ENCODE results near the gene MYBPC1.

DNA sequence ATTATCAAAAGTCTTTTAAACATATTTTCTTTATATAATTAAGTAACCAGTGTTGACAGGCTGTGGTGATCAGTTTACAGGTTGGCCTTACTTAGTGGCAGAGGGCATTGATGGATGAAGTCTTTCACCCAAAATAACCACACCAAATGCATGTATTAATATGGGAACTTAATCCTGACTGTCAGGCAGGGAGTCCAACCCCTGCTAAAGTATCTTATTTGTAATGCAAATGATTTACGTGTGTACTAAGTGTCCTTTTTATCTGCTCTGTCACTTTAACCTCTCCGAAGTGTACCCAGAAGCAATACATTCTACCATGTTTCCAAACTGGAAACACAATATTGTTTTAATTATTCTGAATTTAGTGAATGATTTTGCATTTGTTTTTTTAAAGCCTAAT lies 1.4 kb downstream of the MYBPC1 start:
- peak; percentile 18 to 84 for TF ChIP-seq POLR2A (IDR thresholded peaks at IDR 0.05)
- TF ChIP-seq, protein P1, sequence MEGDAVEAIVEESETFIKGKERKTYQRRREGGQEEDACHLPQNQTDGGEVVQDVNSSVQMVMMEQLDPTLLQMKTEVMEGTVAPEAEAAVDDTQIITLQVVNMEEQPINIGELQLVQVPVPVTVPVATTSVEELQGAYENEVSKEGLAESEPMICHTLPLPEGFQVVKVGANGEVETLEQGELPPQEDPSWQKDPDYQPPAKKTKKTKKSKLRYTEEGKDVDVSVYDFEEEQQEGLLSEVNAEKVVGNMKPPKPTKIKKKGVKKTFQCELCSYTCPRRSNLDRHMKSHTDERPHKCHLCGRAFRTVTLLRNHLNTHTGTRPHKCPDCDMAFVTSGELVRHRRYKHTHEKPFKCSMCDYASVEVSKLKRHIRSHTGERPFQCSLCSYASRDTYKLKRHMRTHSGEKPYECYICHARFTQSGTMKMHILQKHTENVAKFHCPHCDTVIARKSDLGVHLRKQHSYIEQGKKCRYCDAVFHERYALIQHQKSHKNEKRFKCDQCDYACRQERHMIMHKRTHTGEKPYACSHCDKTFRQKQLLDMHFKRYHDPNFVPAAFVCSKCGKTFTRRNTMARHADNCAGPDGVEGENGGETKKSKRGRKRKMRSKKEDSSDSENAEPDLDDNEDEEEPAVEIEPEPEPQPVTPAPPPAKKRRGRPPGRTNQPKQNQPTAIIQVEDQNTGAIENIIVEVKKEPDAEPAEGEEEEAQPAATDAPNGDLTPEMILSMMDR (IDR thresholded peaks at IDR 0.05 in 4 of 5, conservative IDR thresholded peaks at IDR 0.05 in 1 of 5) = no peak
